Upper lobe of left lung (tissue), 4 donors: ENCODE data around the gene DGAT2L6.

Source experiments
- CTCF ChIP-seq, 6 experiments: fragments of 450-650 bp in 4 of 6; fragments of 200-600 bp in 2 of 6; sonication (generic) in 2 of 6; IDR thresholded peaks; one replicate each; pipeline ENCODE4 v1.5.1; 2016 to 2019; ENCODE audit warnings: antibody characterized with exemption in 6 of 6
- EP300 ChIP-seq, 4 donors: sonication (generic); formaldehyde crosslinking; IDR thresholded peaks; one replicate each; pipeline ENCODE4 v1.5.1; 2017; ENCODE audit warnings: antibody characterized with exemption in 4 of 4, control low read depth in 2 of 4
- POLR2A ChIP-seq, 4 donors: fragments of 450-650 bp; IDR thresholded peaks; one replicate each; pipeline ENCODE4 v1.5.1; 2016 to 2017; ENCODE audit warnings: antibody characterized with exemption in 4 of 4, mild to moderate bottlenecking in 2 of 4
- POLR2AphosphoS5 ChIP-seq, 2 donors: sonication (generic); formaldehyde crosslinking; IDR thresholded peaks; one replicate each; pipeline ENCODE4 v1.5.1; 2017; ENCODE audit warnings: antibody characterized with exemption in 2 of 2

- TF ChIP-seq CTCF (IDR thresholded peaks at IDR 0.05) (no peak), EP300 (IDR thresholded peaks at IDR 0.05) (no peak), POLR2A (IDR thresholded peaks at IDR 0.05) (no peak), POLR2AphosphoS5 (IDR thresholded peaks at IDR 0.05) (no peak)
Measured at GRCh38 chrX:70166601-70167590, 10.4 kb upstream of the DGAT2L6 start.
